HG02588 (cell line): ENCODE results near the gene DTX2.
A peak's percentile ranks its signal among the peaks of the same experiment; 100 is the strongest.
"Not testable (repeated sequence)": the region's sequence is repeated elsewhere in the genome, so short reads cannot be mapped to it uniquely, and the experiment has no call there.

Source experiments
- ATAC-seq: cut with Tn5 transposase; IDR thresholded peaks from one replicate; pipeline ENCODE4 v1.9.1; 2021; ENCODE audit warnings: mild to moderate bottlenecking, moderate library complexity; ENCODE audit not compliant: unreplicated experiment

DTX2 gene

DNA sequence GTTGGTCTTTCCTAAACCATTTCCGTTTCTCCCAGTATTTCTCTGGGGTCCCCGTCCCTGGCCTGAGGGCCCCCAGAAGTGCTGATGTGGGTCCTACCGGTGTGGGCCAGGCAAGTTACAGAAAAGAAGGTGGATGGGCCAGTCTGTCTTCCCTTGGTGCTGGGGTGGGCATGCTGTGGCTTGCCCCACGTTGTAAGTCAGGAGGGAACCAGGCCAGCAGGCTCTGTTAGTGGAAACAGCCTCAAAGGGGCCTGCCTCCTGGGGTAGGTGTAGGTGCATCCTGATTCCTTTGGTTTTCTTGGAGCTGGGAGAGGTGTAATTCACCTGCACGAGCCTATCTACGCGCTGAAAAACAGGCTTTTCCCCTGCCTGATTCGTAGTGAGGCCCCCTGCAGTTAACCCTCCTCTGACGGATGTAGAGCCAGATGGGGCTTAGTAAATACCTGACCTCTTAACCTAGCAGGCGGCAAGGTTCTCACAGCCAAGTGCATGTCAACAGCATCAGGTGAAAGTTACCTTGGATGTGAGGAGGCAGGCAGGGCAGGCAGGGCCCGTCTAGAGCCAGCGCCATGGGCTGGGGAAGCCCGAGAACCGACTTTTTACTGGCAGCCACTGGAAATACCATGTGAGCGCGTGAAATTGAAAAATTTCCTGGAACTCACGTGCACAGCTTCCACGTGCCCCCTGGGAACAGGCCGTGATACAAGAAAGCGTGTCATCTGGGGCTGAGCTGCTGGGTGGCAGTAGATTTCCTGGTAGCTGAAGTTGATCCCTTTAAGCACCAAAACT, 24.5 kb downstream of the DTX2 start:
- ATAC-seq, result peak; percentile 5

DNA sequence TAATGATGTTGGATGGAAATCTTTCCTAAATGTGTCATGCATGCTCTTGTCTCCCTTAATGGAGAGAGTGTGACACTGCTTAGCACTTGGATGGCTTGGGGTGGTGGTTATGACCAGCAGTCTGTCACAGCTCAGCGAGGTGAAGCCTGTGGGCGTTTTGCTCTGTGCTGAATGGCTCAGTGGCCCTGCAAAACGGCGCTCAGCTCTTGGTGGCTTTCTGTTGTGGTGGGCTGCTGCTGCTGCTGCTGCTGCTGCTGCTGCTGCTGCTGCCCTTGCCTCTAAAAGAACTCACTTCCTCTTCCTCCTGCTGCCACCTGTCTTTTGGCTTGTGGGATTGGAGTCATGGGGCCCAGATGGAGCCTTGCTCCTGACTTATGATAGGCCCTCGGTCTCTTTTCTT, 25.1 kb downstream of the DTX2 start:
- ATAC-seq, result peak; percentile 97

DNA sequence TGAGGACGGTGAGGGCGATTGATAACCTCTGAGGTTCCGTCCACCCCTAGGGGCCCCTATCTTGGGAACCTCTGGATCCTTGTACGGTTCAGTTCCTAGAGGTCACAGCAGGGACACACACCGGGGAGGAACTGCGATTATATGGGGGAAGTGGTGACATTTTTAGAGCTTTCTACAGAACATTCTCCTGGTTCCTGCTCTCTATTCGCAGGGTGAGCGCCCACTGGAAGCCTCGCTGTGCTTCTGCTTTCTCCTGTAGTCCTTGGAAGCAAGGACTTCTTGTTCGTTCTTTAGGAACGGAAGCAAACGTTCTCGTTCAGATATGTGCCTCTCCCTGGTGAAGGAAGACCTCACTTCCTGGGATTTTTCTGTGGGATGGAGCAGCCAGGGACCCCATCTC, 26.5 kb downstream of the DTX2 start:
- ATAC-seq, result not testable (repeated sequence)

DNA sequence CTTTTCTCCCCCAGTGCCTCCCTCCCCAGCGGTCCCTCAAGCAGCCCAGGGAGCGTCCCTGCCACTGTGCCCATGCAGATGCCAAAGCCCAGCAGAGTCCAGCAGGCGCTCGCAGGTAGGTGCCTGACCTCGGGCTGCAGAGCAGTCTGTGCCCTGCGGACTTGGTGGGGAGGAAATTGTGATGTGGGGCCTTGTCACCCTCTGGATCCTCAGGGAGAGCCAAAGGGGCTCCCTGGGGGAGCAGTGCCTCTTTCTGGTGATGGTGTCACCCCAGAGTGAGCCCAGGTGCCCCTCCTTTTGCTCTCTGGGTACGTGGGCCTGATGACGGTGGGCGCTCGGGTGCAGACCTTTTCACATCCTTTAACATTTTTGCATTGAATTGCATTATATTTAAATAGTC, 30.6 kb downstream of the DTX2 start:
- not testable (repeated sequence) for ATAC-seq

DNA sequence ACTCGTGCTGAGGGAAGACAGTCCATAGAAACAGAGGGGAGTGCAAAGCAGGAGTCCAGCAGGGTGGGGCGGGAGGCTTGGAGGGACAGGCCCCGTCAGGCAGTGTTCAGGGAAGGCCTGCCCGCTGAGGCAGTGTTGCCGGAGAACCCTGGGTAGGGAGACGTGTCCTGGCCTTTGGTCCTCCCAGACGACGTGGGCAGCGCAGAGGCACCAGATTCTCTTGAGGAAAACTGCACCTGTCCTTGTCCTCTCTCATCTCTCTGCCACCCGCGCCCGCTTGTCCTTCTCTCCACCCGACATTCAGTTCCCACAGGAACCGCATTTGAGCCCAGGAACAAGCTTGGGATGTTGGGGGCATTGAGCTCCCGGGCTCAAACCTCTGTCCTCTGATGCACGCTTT, 34.2 kb downstream of the DTX2 start:
- ATAC-seq, result not testable (repeated sequence)

DNA sequence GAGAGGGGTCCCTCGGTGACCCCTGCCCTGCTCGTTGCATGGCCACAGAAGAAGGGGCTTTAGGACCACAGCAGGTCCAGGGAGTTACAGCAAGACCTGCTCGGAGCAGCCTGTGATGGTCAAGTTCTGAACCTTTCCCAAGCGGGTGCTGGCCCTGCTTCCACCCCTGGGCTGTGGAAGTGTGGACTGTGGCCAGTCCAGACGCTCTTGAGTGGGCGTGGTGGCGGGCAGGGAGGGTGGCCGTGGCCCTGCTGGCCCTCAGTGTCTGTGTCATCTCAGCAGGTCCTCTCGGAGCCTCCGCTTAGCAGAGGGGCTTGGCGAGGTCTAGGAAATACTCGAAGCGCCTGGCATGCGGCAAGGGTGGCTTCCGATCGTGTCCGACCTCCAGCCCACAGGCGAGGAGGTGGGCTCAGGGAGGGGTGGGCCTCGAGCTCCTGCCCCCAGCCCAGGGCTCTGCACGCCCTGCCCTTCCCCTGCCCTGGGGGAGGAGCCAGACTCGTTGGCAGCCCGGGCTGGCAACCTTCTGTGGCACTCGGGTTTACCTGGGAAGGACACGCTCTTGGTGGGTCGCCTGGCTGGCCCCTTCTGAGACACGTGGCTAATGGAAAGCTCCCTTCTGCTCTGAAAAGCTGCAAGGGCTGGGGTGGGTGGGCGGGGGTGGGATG, 36.5 kb downstream of the DTX2 start:
- not testable (repeated sequence) for ATAC-seq

DNA sequence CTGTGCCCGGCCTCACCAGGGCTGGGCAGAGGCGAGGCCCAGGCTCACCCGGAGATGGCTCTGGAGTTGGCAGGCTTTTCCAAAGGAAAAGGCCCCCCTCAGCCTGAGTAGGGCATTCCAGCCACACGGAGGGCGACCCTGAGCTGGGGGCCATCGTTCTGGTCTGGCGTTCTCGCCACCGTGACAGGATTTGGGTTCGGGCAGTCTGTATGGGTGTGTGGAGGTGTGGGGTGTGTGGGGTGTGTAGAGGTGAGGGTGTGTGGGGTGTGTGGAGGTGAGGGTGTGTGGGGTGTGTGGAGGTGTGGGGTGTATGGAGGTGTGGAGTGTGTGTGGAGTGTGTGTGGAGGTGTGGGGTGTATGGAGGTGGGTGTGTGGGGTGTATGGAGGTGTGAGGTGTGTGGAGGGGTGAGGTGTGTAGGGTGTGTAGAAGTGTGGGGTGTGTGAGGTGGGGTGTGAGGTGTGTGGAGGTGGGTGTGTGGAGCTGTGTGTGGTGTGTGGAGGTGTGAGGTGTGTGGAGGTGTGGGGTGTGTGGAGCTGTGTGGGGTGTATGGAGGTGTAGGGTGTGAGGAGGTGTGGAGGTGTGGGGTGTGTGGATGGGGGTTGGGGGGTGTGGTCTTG, 37.2 kb downstream of the DTX2 start:
- not testable (repeated sequence) for ATAC-seq

DNA sequence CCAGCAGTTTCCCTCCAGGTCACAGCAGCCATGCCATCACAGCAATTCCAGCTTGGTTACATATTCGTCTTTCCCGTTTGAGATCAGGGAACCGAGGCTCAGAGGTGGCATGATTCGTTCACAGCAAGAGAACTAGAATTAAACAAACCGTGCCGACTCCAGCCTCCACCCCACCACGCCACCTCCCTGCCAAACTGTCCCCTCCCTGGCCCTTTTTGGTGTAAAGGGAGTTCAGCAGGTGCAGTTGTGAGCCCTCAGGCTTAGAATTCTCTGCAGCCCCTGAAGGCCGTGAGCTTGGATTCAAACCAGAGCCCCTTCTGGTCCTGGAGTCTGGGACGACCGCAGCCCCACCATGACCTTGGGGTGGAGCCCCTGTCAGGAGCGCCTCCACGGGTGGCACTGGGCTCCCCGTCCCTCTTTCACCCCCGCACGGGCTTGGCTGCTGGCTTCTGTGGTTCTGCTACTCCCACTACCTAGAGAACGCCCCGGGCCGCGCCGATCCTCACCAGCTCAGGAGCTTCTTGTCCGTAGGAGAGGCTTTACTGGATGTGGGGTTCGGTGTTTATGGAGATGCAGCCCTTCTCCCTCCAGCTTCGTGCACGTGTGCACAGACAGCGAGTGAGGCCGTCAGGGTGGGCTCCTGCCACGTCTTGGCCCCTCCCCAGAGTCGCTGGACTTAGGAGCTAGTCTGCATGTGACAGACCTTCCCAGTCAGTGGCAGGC, 37.9 kb downstream of the DTX2 start:
- not testable (repeated sequence) for ATAC-seq

DNA sequence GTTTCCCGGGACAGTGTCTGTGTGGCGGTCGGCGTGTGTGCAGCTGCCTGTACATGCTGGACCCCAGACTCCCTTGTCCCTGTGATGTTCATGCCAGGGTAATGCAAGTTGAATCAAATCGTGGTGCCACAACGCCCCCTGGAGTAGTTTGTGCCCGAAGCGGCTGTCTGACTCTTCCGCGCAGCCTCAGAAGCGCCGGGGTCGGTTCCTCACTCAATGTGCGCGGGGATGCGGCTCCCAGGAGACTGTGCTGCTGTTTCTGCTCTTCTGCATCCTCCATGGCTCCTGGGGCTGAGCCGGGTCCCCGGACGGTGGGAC, 38.4 kb downstream of the DTX2 start:
- ATAC-seq, result not testable (repeated sequence)

DNA sequence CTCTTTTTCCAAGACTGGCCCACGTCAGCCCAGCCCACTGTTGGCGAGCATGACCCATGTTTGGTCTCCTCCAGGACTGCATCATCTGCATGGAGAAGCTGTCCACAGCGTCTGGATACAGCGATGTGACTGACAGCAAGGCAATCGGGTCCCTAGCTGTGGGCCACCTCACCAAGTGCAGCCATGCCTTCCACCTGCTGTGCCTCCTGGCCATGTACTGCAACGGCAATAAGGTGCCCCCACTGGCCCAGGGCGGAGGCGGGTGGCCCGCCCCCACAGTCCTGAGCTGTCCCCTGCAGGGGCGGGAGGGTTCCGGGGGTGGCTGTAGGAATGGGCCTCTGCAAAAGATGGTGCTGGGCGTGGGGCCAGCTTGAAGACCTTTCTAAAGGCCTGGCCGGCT, 40.7 kb downstream of the DTX2 start:
- ATAC-seq, result not testable (repeated sequence)

DNA sequence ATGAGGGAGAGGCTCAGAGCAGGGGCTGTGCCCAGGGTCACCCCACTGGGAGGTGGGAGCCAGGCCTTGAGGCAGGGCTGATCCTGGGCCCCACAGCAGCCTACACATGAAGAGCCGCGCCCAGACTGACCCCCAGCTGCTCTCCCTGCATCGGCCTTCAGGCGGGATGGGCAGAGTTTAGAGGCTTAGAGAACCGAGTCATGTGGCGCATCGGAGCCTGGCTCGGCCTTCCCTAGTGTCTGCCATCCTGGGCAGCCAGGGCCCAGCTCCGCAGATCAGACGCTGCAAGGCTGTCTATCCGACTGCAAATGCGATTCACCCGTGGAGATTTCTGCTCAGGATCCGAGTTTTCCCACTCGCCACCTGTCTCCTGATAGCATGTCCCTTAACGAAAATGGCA, 41.3 kb downstream of the DTX2 start:
- ATAC-seq, result not testable (repeated sequence)

DNA sequence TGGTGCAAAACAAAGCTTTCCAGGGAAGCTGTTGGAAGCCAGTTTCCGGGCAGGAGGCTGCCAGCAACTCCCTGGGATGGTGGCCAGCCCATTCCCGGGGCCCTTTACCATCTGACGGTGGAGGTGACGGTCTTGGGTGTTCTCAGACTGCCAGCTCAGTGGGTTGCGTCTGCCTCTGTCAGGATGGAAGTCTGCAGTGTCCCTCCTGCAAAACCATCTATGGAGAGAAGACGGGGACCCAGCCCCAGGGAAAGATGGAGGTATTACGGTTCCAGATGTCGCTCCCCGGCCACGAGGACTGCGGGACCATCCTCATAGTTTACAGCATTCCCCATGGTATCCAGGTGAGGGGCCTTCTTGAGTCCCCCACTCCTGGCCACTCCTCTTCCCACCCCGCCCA, 41.7 kb downstream of the DTX2 start:
- ATAC-seq, result not testable (repeated sequence)

DNA sequence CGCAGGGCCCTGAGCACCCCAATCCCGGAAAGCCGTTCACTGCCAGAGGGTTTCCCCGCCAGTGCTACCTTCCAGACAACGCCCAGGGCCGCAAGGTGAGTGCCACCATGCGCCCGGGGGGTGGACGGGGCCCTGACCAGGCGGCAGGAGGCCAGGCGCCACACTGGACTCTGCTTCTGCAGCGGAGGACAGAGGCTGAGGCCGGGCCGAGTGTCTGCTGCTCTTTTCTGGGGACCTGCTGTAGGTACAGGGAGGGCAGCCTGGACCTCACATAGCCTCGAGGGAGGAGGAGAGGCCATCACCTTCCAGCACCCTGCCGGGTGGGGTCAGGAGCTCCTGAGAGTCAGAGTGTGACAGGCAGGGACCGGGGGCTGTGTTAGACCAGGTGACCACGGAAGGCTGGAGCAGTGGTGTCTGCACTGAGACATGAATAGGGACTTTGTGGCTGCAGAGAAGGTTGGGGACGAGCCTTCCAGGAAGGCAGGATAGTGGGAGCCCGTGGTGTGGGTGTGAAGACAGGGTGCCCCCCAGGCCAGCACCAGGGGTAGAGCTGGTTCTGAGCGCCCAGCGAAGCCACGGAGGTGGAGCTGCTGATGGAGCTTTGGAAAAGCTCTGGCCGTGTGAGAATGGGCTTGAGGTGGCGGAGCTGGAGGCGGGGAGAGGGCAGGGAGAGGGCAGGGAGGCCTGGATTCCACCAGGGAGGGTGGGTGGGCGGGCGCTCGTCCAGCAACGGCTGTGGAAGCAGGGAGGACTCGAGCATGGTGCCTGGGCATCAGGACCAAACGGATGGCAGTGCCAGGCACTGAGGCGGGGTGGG, 43.0 kb downstream of the DTX2 start:
- not testable (repeated sequence) for ATAC-seq

DNA sequence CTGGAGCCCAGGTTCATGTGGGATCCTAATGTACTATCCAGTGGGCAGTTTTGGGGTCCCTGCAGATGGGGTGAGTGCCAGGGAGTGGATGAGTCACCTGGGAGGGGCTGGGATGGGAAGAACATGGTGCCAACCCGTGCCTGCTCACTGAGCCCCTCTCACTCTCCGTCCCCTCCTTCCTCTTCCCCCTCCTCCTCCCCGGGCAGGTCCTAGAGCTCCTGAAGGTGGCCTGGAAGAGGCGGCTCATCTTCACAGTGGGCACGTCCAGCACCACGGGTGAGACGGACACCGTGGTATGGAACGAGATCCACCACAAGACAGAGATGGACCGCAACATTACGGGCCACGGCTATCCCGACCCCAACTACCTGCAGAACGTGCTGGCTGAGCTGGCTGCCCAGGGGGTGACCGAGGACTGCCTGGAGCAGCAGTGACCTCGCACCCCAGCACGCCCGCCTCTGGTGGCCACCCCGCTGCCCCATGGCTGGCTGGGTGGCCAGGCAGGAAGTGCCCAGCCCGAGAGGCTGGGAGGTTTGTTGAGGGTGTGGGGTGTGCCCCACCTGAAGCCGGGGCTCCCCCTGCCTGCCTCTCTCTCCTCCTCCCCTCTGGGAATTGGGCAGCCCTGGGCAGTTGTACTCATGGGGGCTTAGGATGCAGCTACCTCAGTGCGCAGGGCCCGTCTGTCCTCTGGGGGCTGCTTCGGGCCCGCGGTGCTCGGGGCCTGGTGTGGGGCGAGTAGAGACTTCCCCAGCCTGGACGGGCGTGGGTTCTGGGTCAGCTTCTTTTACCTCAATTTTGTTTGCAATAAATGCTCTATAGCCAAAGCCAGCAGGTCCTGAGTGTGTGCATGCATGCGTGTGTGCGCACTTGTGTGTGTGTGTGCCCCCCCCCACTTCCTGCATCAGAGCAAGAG, 43.9 kb downstream of the DTX2 start:
- no peak for ATAC-seq

DNA sequence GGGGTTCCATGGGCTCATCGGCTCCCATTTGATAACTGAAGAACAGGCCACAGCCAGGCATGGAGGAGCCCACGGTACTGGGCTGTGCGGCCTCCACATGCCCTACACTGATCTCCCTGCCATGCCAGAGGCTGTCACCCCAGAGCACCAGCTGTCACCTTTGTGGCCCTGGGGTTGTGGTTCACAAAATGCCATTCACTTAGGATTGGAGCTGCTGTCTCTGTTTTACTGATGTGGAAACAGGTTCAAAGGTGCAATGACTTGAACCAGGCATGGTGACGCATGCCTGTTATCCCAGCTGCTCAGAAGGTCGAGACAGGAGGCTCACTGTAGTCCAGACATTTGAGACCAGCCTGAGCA, 44.6 kb downstream of the DTX2 start:
- no peak for ATAC-seq

DNA sequence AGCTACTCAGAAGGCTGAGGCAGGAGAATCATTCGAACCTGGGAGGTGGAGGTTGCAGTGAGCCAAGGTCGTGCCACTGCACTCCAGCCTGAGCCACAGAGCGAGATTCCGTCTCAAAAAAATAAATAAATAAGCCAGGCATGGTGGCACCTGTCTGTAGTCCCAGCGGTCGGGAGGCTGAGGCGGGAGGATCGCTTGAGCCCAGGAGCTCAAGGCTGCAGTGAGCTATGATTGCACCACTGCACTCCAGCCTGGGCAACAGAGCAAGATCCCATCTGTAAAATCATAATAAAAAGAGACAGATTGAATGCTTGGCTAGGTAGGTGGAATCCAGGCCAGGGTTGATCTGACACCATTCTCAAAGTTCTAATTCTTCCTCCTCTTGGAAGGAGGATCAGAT, 45.1 kb downstream of the DTX2 start:
- ATAC-seq, result not testable (repeated sequence)

DNA sequence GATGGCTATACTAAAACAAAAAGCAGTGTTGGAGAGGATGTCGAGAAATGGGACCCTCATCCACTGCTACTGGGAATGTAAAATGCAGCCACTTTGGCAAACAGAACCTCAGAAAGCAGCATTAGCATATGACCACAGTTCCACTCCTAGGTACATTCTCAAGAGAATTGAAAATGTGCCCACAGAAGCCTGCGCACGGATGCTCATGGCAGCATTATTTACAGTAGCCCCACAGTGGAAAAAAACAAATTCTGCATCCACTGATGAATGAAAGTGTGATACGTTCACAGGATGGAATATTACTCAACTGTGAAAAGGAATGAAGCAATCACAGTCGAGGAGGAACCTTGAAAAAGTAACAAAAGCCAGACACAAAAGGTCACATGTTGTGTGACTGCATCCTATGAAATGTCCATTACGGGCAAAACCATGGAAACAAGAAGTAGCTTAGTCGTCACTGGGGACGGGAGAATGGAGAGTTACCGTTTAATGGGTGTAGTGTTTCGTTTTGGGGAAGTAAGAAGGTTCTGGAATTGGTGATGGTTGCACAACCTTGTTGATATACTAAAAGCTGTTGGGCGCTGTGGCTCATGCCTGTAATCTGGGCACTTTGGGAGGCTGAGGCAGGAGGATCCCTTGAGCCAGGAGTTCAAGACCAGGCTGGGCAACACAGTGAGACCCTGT, 46.4 kb downstream of the DTX2 start:
- no peak for ATAC-seq

DNA sequence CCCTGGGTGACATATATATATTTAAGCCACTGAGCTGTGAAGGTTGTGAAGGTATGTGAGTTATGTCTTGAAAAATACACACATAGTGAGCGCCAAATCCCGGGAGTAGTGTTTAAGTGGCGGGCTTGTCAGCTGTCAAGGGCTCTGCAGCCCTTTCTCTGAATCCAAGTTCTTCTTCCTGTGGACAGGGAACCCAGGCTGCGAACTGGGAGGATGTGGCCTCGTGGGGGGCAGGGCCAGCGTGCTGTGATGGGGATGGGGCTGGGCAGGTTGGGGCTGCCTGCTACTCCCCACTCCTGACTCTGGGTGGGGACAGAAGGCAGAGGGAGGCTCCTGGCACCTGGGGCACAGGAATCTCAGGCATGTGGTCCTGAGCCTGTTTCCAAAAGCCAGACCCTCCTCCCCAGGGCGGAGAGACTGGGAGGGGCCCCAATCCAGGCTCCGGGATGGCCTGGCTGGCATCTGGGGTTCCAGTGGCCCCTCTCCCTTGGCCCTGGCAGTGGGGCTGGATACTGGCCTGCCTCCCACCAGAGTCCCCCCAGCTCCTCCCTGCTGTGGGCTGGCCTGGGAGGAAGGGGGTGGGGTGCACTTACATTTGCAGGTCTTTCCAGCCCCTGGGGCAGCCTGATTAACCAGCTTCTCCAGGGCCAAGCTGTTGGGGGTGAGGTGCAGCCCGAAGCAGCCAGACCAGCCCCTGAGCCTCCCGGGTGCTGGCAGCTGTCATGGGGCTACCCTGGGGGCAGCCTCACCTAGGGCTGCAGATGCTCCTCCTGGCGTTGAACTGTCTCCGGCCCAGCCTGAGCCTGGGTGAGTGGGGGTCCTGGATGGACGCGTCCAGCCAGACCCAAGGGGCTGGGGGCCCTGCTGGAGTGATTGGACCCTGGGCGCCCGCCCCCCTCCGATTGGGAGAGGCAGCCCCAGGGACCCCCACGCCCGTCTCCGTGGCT, 48.7 kb downstream of the DTX2 start, which contains the start of gene UPK3B:
Gene UPK3B (plus strand): TSS at position 622 of the 947 bp plus-strand sequence. CDS start 101 bp downstream, at position 723.
- ATAC-seq, result no peak
